K562 (cell line): ENCODE results near the gene NFAM1. TPM values are rescaled to one million over a fixed set of nuclear protein-coding genes. Genes with fewer than 3 reads are reported as not detected.

ENCODE experiments used
- ATF7 ChIP-seq: fragments of 450-650 bp; IDR thresholded peaks from 2 replicates; pipeline ENCODE4 v1.7.1; 2014; ENCODE audit warnings: mild to moderate bottlenecking, moderate library complexity
- CAMTA2 ChIP-seq: fragments of 250-450 bp; sonication (Bioruptor Pico); conservative IDR thresholded peaks from 2 replicates; pipeline ENCODE4 v1.5.1; 2022
- CEBPB ChIP-seq: fragments of 450-650 bp; IDR thresholded peaks from 2 replicates; pipeline ENCODE4 v1.6.1; 2016; ENCODE audit warnings: missing genetic modification characterization, missing compliant biosample characterization
- DACH1 ChIP-seq: fragments of 450-650 bp; IDR thresholded peaks from 2 replicates; pipeline ENCODE4 v1.6.1; 2018; ENCODE audit not compliant: partially characterized antibody
- EP300 ChIP-seq: IDR thresholded peaks from 2 replicates; pipeline ENCODE4 v1.6.1; 2012; ENCODE audit warnings: low read length, improper control_type of control experiment
- ERF ChIP-seq: fragments of 450-650 bp; formaldehyde crosslinking; IDR thresholded peaks from 2 replicates; pipeline ENCODE4 v1.4.0; 2020; ENCODE audit warnings: mild to moderate bottlenecking, mixed read lengths
- FOXJ2 ChIP-seq: fragments of 200-800 bp; sonication (Bioruptor generic); IDR thresholded peaks from 2 replicates; pipeline ENCODE4 v1.6.1; 2016; ENCODE audit warnings: missing genetic modification characterization, missing compliant biosample characterization
- HLTF ChIP-seq: fragments of 450-650 bp; IDR thresholded peaks from 2 replicates; pipeline ENCODE4 v1.6.1; 2016
- MEF2A ChIP-seq: IDR thresholded peaks from 2 replicates; pipeline ENCODE4 v1.6.1; 2011; ENCODE audit warnings: low read depth, mild to moderate bottlenecking, low read length, moderate library complexity; ENCODE audit not compliant: control insufficient read depth
- NR2F6 ChIP-seq: fragments of 450-650 bp; formaldehyde crosslinking; IDR thresholded peaks from 2 replicates; pipeline ENCODE4 v1.4.0; 2020; ENCODE audit warnings: mild to moderate bottlenecking
- POLR2B ChIP-seq: fragments of 450-650 bp; IDR thresholded peaks from 2 replicates; pipeline ENCODE4 v1.6.1; 2018; ENCODE audit warnings: low read depth; ENCODE audit not compliant: partially characterized antibody
- SMARCE1 ChIP-seq: fragments of 450-650 bp; IDR thresholded peaks from 2 replicates; pipeline ENCODE4 v1.7.1; 2016; ENCODE audit warnings: mild to moderate bottlenecking
- SRSF1 ChIP-seq: fragments of 200-400 bp; formaldehyde crosslinking; IDR thresholded peaks from 2 replicates; pipeline ENCODE4 v1.6.1; 2017; ENCODE audit warnings: mild to moderate bottlenecking, low read depth, low read length, moderate library complexity
- THRAP3 ChIP-seq: fragments of 450-650 bp; IDR thresholded peaks from 2 replicates; pipeline ENCODE4 v1.6.1; 2016; ENCODE audit warnings: mild to moderate bottlenecking, inconsistent platforms, borderline replicate concordance
- YY1 ChIP-seq, 3 experiments: IDR thresholded peaks; 2 replicates each; pipeline ENCODE4 v1.6.1; 2011; ENCODE audit warnings: low read length in 2 of 3, mild to moderate bottlenecking in 2 of 3, moderate library complexity in 2 of 3, borderline replicate concordance in 1 of 3, control low read depth in 1 of 3, low read depth in 1 of 3; ENCODE audit not compliant: insufficient read depth in 3 of 3, insufficient replicate concordance in 2 of 3, control insufficient read depth in 1 of 3, insufficient read length in 1 of 3; ENCODE audit errors: extremely low read depth in 1 of 3
- ZSCAN32 ChIP-seq: fragments of 450-650 bp; formaldehyde crosslinking; IDR thresholded peaks from 2 replicates; pipeline ENCODE4 v1.4.0; 2020; ENCODE audit warnings: mild to moderate bottlenecking, moderate library complexity
- polyA plus RNA-seq, 8 experiments: library from polyadenylated mRNA; depleted of rRNA in 4 of 8; stranded (reverse) in 5 of 8; unstranded in 3 of 8; fragments of >200 nt; fragmentation: Nextera tagmentation in 2 of 8; fragmentation: Illumina TruSeq in 1 of 8; extraction: Ambion mirVana in 2 of 8; extraction: Trizol in 1 of 8; gene quantifications; 2 replicates each; pipeline versions ENCODE4 v1.2.1 to v1.2.3, GENCODE V29; 2011 to 2014; ENCODE audit warnings: inconsistent platforms in 1 of 8, missing spikeins in 1 of 8
- total RNA-seq, 7 experiments: library from RNA; depleted of rRNA in 6 of 7; stranded (reverse); fragments of >200 nt in 6 of 7; fragmentation: Illumina TruSeq in 2 of 7; extraction: Trizol in 2 of 7; gene quantifications; 2 replicates each; pipeline versions ENCODE4 v1.2.1 to v1.2.3, GENCODE V29; 2011 to 2021; ENCODE audit warnings: low replicate concordance in 1 of 7
- TF ChIP-seq, protein P1 (sequence below): IDR thresholded peaks from 2 replicates; pipeline ENCODE4 v1.6.1; 2011; ENCODE audit not compliant: insufficient read length; ENCODE audit errors: extremely low read depth
- TF ChIP-seq, protein P2 (sequence below): fragments of 450-650 bp; IDR thresholded peaks from 2 replicates; pipeline ENCODE4 v1.6.1; 2016; ENCODE audit warnings: low read depth, mild to moderate bottlenecking, moderate library complexity
- TF ChIP-seq, protein P3 (sequence below): fragments of 450-650 bp; IDR thresholded peaks from 2 replicates; pipeline ENCODE4 v1.6.1; 2016; ENCODE audit warnings: mild to moderate bottlenecking
- TF ChIP-seq, protein P4 (sequence below): fragments of 450-650 bp; IDR thresholded peaks from 2 replicates; pipeline ENCODE4 v1.6.1; 2016; ENCODE audit warnings: missing biosample characterization, missing genetic modification characterization
- TF ChIP-seq, protein P5 (sequence below): fragments of 450-650 bp; IDR thresholded peaks from 2 replicates; pipeline ENCODE4 v1.6.1; 2016; ENCODE audit warnings: antibody characterized with exemption
- TF ChIP-seq, protein P6 (sequence below): sonication (generic); formaldehyde crosslinking; IDR thresholded peaks from 2 replicates; pipeline ENCODE4 v1.8.1; 2023; ENCODE audit warnings: mild to moderate bottlenecking, missing genetic modification reagents, moderate library complexity

Gene NFAM1
- total and polyA plus RNA-seq, 9 of the 15 experiments (the other 6 are each of a cell fraction or from before 2014, with no cell fraction given) = 0.01 to 0.18 (median 0.03) TPM; not detected in 5

DNA sequence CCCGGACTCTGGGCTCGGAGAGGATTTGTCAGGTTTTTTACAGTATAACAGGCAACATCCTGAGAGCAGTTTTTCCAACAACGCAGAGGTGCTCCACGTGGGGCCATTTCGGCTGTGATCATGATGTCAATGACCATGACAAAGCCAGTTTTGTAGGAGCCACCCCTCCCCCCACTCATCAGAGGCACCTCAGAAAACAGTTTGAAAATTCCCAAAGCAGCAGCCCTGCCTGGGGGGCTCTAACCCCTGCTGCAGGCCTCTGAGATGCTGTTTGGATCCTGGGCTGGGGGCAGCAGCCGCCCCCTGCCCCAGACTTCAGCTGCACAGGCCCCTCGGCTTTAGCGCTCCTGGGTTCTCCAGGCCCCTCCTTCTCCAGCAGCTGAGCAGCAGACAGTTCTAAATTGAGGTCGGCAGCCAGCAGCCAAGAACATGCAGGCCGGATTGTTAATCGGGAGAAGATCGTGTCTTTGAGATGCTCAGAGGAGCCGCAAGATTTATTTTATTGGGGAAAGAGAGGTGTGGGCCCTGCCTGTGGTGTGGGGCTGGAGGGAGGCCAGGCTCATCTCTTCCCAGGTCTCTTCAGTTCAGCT lies 19.4 kb downstream of the NFAM1 start (continued):
- TF ChIP-seq, protein P1, sequence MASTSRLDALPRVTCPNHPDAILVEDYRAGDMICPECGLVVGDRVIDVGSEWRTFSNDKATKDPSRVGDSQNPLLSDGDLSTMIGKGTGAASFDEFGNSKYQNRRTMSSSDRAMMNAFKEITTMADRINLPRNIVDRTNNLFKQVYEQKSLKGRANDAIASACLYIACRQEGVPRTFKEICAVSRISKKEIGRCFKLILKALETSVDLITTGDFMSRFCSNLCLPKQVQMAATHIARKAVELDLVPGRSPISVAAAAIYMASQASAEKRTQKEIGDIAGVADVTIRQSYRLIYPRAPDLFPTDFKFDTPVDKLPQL = no peak
- peak; percentile 83 for TF ChIP-seq ATF7
- TF ChIP-seq, protein P2, sequence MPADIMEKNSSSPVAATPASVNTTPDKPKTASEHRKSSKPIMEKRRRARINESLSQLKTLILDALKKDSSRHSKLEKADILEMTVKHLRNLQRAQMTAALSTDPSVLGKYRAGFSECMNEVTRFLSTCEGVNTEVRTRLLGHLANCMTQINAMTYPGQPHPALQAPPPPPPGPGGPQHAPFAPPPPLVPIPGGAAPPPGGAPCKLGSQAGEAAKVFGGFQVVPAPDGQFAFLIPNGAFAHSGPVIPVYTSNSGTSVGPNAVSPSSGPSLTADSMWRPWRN = no peak
- TF ChIP-seq EP300 = peak; percentile 36; the same call in 1 of the 2 replicates
- no peak for TF ChIP-seq POLR2B
- no peak for TF ChIP-seq DACH1
- TF ChIP-seq, protein P3, sequence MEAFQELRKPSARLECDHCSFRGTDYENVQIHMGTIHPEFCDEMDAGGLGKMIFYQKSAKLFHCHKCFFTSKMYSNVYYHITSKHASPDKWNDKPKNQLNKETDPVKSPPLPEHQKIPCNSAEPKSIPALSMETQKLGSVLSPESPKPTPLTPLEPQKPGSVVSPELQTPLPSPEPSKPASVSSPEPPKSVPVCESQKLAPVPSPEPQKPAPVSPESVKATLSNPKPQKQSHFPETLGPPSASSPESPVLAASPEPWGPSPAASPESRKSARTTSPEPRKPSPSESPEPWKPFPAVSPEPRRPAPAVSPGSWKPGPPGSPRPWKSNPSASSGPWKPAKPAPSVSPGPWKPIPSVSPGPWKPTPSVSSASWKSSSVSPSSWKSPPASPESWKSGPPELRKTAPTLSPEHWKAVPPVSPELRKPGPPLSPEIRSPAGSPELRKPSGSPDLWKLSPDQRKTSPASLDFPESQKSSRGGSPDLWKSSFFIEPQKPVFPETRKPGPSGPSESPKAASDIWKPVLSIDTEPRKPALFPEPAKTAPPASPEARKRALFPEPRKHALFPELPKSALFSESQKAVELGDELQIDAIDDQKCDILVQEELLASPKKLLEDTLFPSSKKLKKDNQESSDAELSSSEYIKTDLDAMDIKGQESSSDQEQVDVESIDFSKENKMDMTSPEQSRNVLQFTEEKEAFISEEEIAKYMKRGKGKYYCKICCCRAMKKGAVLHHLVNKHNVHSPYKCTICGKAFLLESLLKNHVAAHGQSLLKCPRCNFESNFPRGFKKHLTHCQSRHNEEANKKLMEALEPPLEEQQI = no peak
- TF ChIP-seq FOXJ2 = no peak
- TF ChIP-seq MEF2A = no peak
- TF ChIP-seq YY1 (IDR thresholded peaks at IDR 0.05; ENCODE audit: borderline replicate concordance in 1 of 3, control insufficient read depth in 1 of 3, extremely low read depth in 1 of 3, insufficient read depth in 3 of 3, insufficient read length in 1 of 3, insufficient replicate concordance in 2 of 3, low read depth in 1 of 3, low read length in 2 of 3) = peak in 1 of 3 experiments; percentile 61
- TF ChIP-seq, protein P4, sequence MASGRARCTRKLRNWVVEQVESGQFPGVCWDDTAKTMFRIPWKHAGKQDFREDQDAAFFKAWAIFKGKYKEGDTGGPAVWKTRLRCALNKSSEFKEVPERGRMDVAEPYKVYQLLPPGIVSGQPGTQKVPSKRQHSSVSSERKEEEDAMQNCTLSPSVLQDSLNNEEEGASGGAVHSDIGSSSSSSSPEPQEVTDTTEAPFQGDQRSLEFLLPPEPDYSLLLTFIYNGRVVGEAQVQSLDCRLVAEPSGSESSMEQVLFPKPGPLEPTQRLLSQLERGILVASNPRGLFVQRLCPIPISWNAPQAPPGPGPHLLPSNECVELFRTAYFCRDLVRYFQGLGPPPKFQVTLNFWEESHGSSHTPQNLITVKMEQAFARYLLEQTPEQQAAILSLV (tag) = 0 out of 2 replicates have a peak, but pooled peaks have one; percentile 21
- TF ChIP-seq CAMTA2 (CRISPR knock-in tag) = no peak
- no peak for TF ChIP-seq NR2F6 (CRISPR knock-in tag)
- no peak for TF ChIP-seq SMARCE1
- TF ChIP-seq, protein P5, sequence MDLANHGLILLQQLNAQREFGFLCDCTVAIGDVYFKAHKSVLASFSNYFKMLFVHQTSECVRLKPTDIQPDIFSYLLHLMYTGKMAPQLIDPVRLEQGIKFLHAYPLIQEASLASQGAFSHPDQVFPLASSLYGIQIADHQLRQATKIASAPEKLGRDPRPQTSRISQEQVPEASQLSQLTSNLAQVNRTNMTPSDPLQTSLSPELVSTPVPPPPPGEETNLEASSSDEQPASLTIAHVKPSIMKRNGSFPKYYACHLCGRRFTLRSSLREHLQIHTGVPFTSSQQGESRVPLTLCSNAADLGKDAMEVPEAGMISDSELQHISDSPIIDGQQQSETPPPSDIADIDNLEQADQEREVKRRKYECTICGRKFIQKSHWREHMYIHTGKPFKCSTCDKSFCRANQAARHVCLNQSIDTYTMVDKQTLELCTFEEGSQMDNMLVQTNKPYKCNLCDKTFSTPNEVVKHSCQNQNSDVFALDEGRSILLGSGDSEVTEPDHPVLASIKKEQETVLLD = no peak
- TF ChIP-seq, protein P6, sequence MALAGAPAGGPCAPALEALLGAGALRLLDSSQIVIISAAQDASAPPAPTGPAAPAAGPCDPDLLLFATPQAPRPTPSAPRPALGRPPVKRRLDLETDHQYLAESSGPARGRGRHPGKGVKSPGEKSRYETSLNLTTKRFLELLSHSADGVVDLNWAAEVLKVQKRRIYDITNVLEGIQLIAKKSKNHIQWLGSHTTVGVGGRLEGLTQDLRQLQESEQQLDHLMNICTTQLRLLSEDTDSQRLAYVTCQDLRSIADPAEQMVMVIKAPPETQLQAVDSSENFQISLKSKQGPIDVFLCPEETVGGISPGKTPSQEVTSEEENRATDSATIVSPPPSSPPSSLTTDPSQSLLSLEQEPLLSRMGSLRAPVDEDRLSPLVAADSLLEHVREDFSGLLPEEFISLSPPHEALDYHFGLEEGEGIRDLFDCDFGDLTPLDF = no peak
- TF ChIP-seq SRSF1 = no peak
- no peak for TF ChIP-seq CEBPB
- no peak for TF ChIP-seq ERF (CRISPR knock-in tag)
- TF ChIP-seq THRAP3 = no peak
- TF ChIP-seq ZSCAN32 (CRISPR knock-in tag) = no peak
- no peak for TF ChIP-seq HLTF
